Measurements from ENCODE around the gene PSMD8. TPM values are rescaled to one million over a fixed set of nuclear protein-coding genes. Genes with fewer than 3 reads are reported as not detected.

PSMD8 gene
- total RNA-seq, 2 experiments from 2014 or later: 169 to 238 TPM

DNA sequence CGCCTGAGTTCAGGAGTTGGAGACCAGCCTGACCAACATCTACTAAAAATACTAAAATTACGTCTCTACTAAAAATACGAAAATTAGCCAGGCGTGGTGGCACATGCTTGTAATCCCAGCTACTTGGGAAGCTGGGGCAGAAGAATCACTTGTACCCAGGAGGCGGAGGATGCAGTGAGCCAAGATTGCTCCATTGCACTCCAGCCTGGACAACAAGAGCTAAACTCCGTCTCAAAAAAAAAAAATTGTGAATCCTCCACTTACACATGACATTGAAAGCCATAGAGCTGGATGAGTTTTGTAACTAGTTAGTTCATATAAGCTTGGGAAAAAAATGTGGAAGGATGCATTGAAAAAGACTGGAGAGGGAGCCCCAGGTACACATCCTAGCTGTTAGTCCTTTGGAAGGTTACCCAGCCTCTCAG, 452 bp upstream of the PSMD8 start:
- peaks cover 32% of the 10 kb centered on the region for H3K79me2 ChIP-seq (ENCODE audit: insufficient read depth, low read depth, low read length)

DNA sequence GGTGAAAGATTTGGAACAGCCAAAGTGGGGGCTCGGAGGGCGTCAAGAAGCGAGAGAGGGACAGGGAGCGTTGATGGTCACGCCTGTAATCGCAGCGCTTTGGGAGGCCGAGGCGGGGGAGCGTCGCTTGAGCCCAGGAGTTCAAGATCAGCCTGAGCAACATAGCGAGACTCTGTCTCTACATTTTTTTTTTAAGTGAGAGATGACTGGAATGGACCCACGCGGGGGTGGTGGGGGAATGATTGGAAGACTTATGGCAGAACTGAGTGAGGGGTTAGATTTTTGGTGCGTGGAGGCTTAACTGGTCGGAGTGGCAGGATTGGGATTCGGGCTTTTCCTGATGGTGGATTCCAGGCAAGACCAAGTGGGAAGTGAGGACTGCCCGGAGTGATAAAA, 725 bp downstream of the PSMD8 start:
- intact Hi-C loops (cut with micrococcal nuclease; ENCODE audit: unreplicated experiment): loop anchor here (2.0 kb wide), 2 partner anchors 14 to 28 kb away; partner anchors contain the start of genes FAM98C, GGN and SPRED3
- Histone ChIP-seq H3K79me2 (ENCODE audit: insufficient read depth, low read depth, low read length) (peaks cover 32% of the 10 kb centered on the region), H4K20me1 (ENCODE audit: insufficient read depth, low read length) (peaks cover 4% of the 10 kb centered on the region; the same call in 1 of the 2 replicates), H3K4me3 (ENCODE audit: low read depth, low read length, poor library complexity, severe bottlenecking) (peak overlapping the region; percentile 84), H2AFZ (ENCODE audit: low read length) (peak overlapping the region; percentile 51; the same call in 1 of the 2 replicates), H3K9me3 (ENCODE audit: low read length) (no peaks in the 10 kb centered on the region), H3K27ac (ENCODE audit: low read depth, low read length, poor library complexity, severe bottlenecking) (peak overlapping the region; percentile 53), H3K36me3 (ENCODE audit: insufficient read depth, low read length) (peaks cover 38% of the 10 kb centered on the region), H3K4me1 (ENCODE audit: insufficient read depth, low read length, poor library complexity, severe bottlenecking) (peaks cover 21% of the 10 kb centered on the region), H3K9me2 (ENCODE audit: insufficient read depth, low read length) (no peaks in the 10 kb centered on the region), H3K4me2 (ENCODE audit: low read length) (peak overlapping the region; percentile 91)
- POLR2A ChIA-PET: interaction anchor here (0.9 to 1.8 kb wide), 3 partner anchors 12 to 476 kb away, joined by 3 to 9 read pairs (median 5); partner anchors contain the start of gene GGN
- DNase-seq (ENCODE audit: low spot score): no peak
- TF ChIP-seq, protein P1, sequence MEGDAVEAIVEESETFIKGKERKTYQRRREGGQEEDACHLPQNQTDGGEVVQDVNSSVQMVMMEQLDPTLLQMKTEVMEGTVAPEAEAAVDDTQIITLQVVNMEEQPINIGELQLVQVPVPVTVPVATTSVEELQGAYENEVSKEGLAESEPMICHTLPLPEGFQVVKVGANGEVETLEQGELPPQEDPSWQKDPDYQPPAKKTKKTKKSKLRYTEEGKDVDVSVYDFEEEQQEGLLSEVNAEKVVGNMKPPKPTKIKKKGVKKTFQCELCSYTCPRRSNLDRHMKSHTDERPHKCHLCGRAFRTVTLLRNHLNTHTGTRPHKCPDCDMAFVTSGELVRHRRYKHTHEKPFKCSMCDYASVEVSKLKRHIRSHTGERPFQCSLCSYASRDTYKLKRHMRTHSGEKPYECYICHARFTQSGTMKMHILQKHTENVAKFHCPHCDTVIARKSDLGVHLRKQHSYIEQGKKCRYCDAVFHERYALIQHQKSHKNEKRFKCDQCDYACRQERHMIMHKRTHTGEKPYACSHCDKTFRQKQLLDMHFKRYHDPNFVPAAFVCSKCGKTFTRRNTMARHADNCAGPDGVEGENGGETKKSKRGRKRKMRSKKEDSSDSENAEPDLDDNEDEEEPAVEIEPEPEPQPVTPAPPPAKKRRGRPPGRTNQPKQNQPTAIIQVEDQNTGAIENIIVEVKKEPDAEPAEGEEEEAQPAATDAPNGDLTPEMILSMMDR (conservative IDR thresholded peaks at IDR 0.05; ENCODE audit: low read length): no peak
- no peak for TF ChIP-seq EZH2phosphoT487 (IDR thresholded peaks at IDR 0.05; ENCODE audit: borderline replicate concordance, low read depth, low read length)
- CTCF ChIA-PET (ENCODE audit: unreplicated experiment): no interaction called here
- BruUV-seq (replicated peaks): no TSS peak

More for the DNA sequence above, 452 bp upstream of the PSMD8 start:
- H3K4me1 ChIP-seq (ENCODE audit: insufficient read depth, low read length, poor library complexity, severe bottlenecking): peaks cover 21% of the 10 kb centered on the region
- peak overlapping the region; percentile 95 for H3K4me2 ChIP-seq (ENCODE audit: low read length)
- no peaks in the 10 kb centered on the region for H3K9me3 ChIP-seq (ENCODE audit: low read length)
- peaks cover 26% of the 10 kb centered on the region for H3K36me3 ChIP-seq (ENCODE audit: insufficient read depth, low read length)
- intact Hi-C loops (cut with micrococcal nuclease; ENCODE audit: unreplicated experiment): loop anchor here (1.0 to 2.0 kb wide), 4 partner anchors 15 to 58 kb away; partner anchors contain the start of genes FAM98C, GGN and SPRED3
- H3K27ac ChIP-seq (ENCODE audit: low read depth, low read length, poor library complexity, severe bottlenecking): peak overlapping the region; percentile 54
- POLR2A ChIA-PET: interaction anchor here (0.7 to 2.1 kb wide), 16 partner anchors 12 to 475 kb away, joined by 3 to 12 read pairs (median 5); partner anchors contain the start of genes CATSPERG, FAM98C, GGN and WDR87
- DNase-seq (ENCODE audit: low spot score): no peak
- TSS peak; percentile 99 for BruUV-seq (replicated peaks)
- peak overlapping the region; percentile 93; the same call in 1 of the 2 replicates for H2AFZ ChIP-seq (ENCODE audit: low read length)
- H3K9me2 ChIP-seq (ENCODE audit: insufficient read depth, low read length): no peaks in the 10 kb centered on the region
- TF ChIP-seq EZH2phosphoT487 (IDR thresholded peaks at IDR 0.05; ENCODE audit: borderline replicate concordance, low read depth, low read length): no peak
- TF ChIP-seq, protein P1 (conservative IDR thresholded peaks at IDR 0.05; ENCODE audit: low read length): no peak
- CTCF ChIA-PET (ENCODE audit: unreplicated experiment): interaction anchor here (0.7 to 1.1 kb wide), 4 partner anchors 14 to 130 kb away, joined by 3 to 11 read pairs (median 4); partner anchors contain the start of genes CATSPERG and GGN
- H3K4me3 ChIP-seq (ENCODE audit: low read depth, low read length, poor library complexity, severe bottlenecking): peak overlapping the region; percentile 67
- peaks cover 4% of the 10 kb centered on the region; the same call in 1 of the 2 replicates for H4K20me1 ChIP-seq (ENCODE audit: insufficient read depth, low read length)

DNA sequence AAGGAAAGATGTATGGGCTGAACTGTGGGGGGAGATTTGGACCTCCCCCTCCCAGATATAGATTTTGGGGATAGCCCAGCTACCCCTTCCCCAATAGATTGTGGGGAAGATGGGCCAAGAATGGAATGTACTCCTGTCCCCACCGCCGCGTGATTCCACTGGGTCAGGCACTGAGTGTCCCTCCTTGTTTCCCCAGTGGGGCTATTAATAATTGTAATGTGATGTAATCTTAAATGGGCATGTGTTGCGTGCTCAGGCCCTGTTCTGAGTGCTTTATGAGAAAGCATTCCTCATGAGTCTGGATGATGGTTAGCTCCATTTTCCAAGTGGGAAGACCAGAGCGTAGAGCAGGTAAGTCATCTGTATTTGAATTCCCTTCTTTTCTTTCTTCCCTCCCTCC, 1.4 kb downstream of the PSMD8 start:
- Histone ChIP-seq H3K79me2 (ENCODE audit: insufficient read depth, low read depth, low read length) (peaks cover 32% of the 10 kb centered on the region), H4K20me1 (ENCODE audit: insufficient read depth, low read length) (peaks cover 4% of the 10 kb centered on the region; the same call in 1 of the 2 replicates), H3K4me1 (ENCODE audit: insufficient read depth, low read length, poor library complexity, severe bottlenecking) (peaks cover 21% of the 10 kb centered on the region), H3K36me3 (ENCODE audit: insufficient read depth, low read length) (peaks cover 43% of the 10 kb centered on the region), H3K9me2 (ENCODE audit: insufficient read depth, low read length) (no peaks in the 10 kb centered on the region), H3K4me3 (ENCODE audit: low read depth, low read length, poor library complexity, severe bottlenecking) (peak overlapping the region; percentile 84), H3K9me3 (ENCODE audit: low read length) (no peaks in the 10 kb centered on the region), H2AFZ (ENCODE audit: low read length) (no peak overlapping the region), H3K27ac (ENCODE audit: low read depth, low read length, poor library complexity, severe bottlenecking) (no peak overlapping the region), H3K4me2 (ENCODE audit: low read length) (peak overlapping the region; percentile 91)
- no peak for DNase-seq (ENCODE audit: low spot score)
- TF ChIP-seq, protein P1 (conservative IDR thresholded peaks at IDR 0.05; ENCODE audit: low read length): no peak
- TF ChIP-seq EZH2phosphoT487 (IDR thresholded peaks at IDR 0.05; ENCODE audit: borderline replicate concordance, low read depth, low read length): no peak
- POLR2A ChIA-PET: interaction anchor here (0.6 to 0.9 kb wide), 2 partner anchors 12 to 473 kb away, joined by 3 to 5 read pairs; partner anchors contain the start of gene GGN
- TSS peak; percentile 62 for BruUV-seq (replicated peaks)
- CTCF ChIA-PET (ENCODE audit: unreplicated experiment): interaction anchor here (0.9 kb wide), 1 partner anchor 21 kb away, joined by 3 read pairs; no protein-coding TSS in a partner anchor
- intact Hi-C loops (cut with micrococcal nuclease; ENCODE audit: unreplicated experiment): loop anchor here (2.0 kb wide), 2 partner anchors 13 to 27 kb away; partner anchors contain the start of genes FAM98C, GGN and SPRED3
